ENCODE measurements around the gene NENF.

DNA sequence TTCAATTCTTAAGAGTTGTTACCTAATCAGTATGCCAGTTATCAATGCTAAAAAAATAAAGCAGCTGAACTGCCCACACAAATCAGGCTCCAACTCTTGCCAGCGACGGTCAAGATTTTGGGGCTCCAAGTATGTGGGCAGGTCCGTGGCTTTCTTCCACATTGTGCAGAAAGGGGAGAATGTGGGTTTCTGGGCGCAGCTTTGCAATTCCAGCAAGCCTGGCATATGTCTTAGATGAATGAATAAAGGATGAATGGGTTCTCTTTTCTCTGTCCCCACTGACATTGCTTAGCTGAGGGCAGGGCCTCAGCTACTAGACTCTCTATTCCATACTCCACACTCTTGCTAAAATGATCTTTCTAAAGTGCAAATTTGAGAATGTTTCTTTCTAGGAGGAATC, 42.4 kb downstream of the NENF start:
- TF ChIP-seq, protein P1, sequence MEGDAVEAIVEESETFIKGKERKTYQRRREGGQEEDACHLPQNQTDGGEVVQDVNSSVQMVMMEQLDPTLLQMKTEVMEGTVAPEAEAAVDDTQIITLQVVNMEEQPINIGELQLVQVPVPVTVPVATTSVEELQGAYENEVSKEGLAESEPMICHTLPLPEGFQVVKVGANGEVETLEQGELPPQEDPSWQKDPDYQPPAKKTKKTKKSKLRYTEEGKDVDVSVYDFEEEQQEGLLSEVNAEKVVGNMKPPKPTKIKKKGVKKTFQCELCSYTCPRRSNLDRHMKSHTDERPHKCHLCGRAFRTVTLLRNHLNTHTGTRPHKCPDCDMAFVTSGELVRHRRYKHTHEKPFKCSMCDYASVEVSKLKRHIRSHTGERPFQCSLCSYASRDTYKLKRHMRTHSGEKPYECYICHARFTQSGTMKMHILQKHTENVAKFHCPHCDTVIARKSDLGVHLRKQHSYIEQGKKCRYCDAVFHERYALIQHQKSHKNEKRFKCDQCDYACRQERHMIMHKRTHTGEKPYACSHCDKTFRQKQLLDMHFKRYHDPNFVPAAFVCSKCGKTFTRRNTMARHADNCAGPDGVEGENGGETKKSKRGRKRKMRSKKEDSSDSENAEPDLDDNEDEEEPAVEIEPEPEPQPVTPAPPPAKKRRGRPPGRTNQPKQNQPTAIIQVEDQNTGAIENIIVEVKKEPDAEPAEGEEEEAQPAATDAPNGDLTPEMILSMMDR (conservative IDR thresholded peaks at IDR 0.05), result no peak
- TF ChIP-seq EZH2 (IDR thresholded peaks at IDR 0.05; ENCODE audit: low read depth), result no peak
